Brain microvascular endothelial cell (primary cell): ENCODE measurements around the gene LGALS13.
A peak's percentile ranks its signal among the peaks of the same experiment; 100 is the strongest.

Experiments
- DNase-seq: peaks from one replicate; pipeline ENCODE4 v3.0.0-alpha.2; 2020
- H3K27ac ChIP-seq: fragments of 250-450 bp; sonication (Bioruptor Pico); 2 replicates; pipeline ENCODE4 v1.5.1; 2020; ENCODE audit warnings: mild to moderate bottlenecking, moderate library complexity
- H3K27me3 ChIP-seq: fragments of 250-450 bp; sonication (Bioruptor Pico); replicated peaks from 2 replicates; pipeline ENCODE4 v1.5.1; 2020; ENCODE audit warnings: mild to moderate bottlenecking
- H3K36me3 ChIP-seq: fragments of 250-450 bp; sonication (Bioruptor Pico); replicated peaks from 2 replicates; pipeline ENCODE4 v1.5.1; 2020; ENCODE audit warnings: mild to moderate bottlenecking
- H3K4me3 ChIP-seq: 2 replicates; pipeline ENCODE4 v1.5.1; 2011; ENCODE audit warnings: low read depth, mild to moderate bottlenecking, control low read depth, low read length, moderate library complexity
- CTCF ChIP-seq: IDR thresholded peaks from 2 replicates; pipeline ENCODE4 v1.5.1; 2011; ENCODE audit warnings: low read depth, mild to moderate bottlenecking, moderate library complexity, low read length, control low read depth, inconsistent platforms; ENCODE audit errors: missing control alignments
- in situ Hi-C: cut with HindIII; loops from 2 replicates; pipeline ENCODE4 v1.10.0; 2017; ENCODE audit warnings: low sequenced_read_pairs, low pct_ligation_motif_present

Gene LGALS13

DNA sequence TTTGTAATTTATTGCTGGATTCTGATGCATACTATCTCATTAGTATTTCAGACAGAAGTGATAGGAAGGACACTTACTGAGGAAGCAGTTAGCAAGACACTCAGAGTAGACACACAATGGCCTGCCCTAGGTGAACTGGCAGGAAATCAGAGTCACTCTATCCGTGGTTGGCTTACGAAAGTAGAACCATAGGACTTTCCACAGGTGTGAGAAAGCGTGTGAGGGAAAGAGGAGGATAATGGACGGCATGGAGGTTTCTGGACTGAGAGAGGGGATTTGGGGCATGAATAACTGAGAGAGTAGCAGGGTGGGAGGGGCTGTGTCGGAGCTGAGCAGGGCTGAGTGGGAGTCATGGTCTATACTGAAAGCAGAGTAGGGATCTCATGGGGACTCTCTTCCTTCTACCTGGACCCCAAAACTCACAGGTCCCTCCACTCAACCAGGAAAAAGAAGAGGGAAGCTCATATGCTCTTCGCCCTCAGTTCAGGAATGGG is 43.7 kb upstream of the LGALS13 start:
- no peaks in the 10 kb centered on the region for H3K36me3 ChIP-seq
- H3K27me3 ChIP-seq, result no peaks in the 10 kb centered on the region
- TF ChIP-seq CTCF, result no peak
- no peak overlapping the region for H3K27ac ChIP-seq
- H3K4me3 ChIP-seq, result no peak overlapping the region
- in situ Hi-C loops, result no loop called here
- DNase-seq, result no peak

DNA sequence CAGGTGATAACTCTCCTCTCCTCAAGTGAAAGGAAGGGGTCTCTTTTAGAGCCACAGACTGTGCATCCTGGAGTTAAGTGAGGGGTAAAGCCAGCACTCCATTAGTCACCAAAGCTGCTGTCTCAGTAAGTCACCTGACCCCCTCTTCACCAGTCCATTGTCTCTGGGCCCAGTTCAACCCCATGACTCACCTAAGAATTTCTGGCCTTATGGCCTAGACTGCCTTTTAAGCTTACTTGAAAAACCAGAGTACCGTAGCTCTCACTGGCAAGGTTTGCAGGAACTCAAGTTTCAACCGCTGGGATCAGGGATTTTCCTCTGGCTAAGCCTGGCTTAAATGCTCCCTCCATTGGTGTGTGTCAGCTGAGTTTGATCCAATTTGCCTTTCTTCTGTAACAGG is 38.9 kb upstream of the LGALS13 start:
- peak; percentile 11 for DNase-seq
- no peak for TF ChIP-seq CTCF
- H3K36me3 ChIP-seq, result no peaks in the 10 kb centered on the region
- no peak overlapping the region for H3K27ac ChIP-seq
- in situ Hi-C loops, result no loop called here
- no peaks in the 10 kb centered on the region for H3K27me3 ChIP-seq
- no peak overlapping the region for H3K4me3 ChIP-seq

DNA sequence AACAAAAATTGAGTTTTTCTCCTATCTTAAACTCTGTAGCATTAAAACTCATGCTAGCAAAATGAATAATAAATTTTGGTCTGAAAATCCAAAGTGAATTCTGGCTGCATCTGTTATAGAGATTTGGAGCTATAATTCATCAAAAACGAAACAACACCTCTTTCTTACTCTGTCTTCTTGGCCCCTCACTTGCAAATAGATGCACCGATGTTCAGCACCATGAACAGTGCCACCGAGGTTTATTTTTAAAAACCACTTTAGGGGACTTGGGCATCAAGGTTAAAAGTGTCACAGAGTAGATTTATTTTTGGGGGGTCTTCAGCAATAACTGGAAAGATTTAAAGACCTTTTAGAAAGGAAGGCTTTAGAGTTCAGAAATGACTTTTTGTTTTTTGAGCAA is 36.3 kb upstream of the LGALS13 start:
- no peak for DNase-seq
- in situ Hi-C loops, result no loop called here
- Histone ChIP-seq H3K36me3 (no peaks in the 10 kb centered on the region), H3K27me3 (no peaks in the 10 kb centered on the region), H3K4me3 (no peak overlapping the region), H3K27ac (no peak overlapping the region)
- no peak for TF ChIP-seq CTCF

GRCh38 chr19:39568604-39569003 is 33.7 kb upstream of the LGALS13 start:
- Histone ChIP-seq H3K27ac (no peak overlapping the region), H3K4me3 (no peak overlapping the region), H3K36me3 (no peaks in the 10 kb centered on the region), H3K27me3 (no peaks in the 10 kb centered on the region)
- no peak for TF ChIP-seq CTCF
- peak; percentile 24 for DNase-seq
- in situ Hi-C loops, result no loop called here

DNA sequence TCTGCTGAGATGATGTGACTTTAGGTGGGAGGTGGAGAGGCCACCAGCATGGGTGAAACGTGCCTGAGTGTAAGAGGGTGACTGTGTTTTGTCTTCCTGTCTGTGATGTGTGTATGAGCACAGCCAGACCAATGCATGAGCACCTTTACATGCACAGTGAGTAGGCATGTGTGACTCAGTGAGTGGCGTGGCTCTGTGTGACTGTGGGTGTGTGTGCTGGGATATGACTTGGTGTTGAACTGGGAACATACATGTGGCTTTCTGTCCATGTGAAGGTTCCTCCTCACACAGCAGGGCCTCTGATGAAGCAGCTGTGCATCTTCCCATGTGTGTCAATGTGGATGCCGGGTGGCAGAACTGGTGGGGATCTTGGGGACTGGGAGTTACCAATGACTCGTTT is 19.9 kb upstream of the LGALS13 start:
- no peak for TF ChIP-seq CTCF
- Histone ChIP-seq H3K36me3 (no peaks in the 10 kb centered on the region), H3K4me3 (no peak overlapping the region), H3K27ac (no peak overlapping the region), H3K27me3 (no peaks in the 10 kb centered on the region)
- in situ Hi-C loops, result no loop called here
- no peak for DNase-seq

GRCh38 chr19:39582891-39583625 is 19.3 kb upstream of the LGALS13 start:
- DNase-seq, result no peak
- TF ChIP-seq CTCF, result no peak
- Histone ChIP-seq H3K4me3 (no peak overlapping the region), H3K27me3 (no peaks in the 10 kb centered on the region), H3K27ac (no peak overlapping the region), H3K36me3 (no peaks in the 10 kb centered on the region)
- in situ Hi-C loops, result no loop called here
